GM12892 (cell line): Measurements from ENCODE around the gene MRPS18A.

Source experiments
- POLR2A ChIP-seq: IDR thresholded peaks from 2 replicates; pipeline ENCODE4 v1.6.1; 2011; ENCODE audit warnings: low read depth, low read length, control low read depth
- POLR2AphosphoS5 ChIP-seq: IDR thresholded peaks from 2 replicates; pipeline ENCODE4 v1.6.1; 2011; ENCODE audit warnings: low read depth, low read length, control low read depth
- TAF1 ChIP-seq: IDR thresholded peaks from 2 replicates; pipeline ENCODE4 v1.6.1; 2011; ENCODE audit warnings: low read depth, mild to moderate bottlenecking, control low read depth, low read length, borderline replicate concordance

GRCh38 chr6:43695215-43695966, 7.8 kb upstream of the MRPS18A start:
- TF ChIP-seq POLR2A, result no peak
- TF ChIP-seq POLR2AphosphoS5, result no peak
- no peak for TF ChIP-seq TAF1
